ENCODE data around the gene PCSK6.

- TF ChIP-seq POLR2A (IDR thresholded peaks at IDR 0.05) (no peak), POLR2AphosphoS5 (IDR thresholded peaks at IDR 0.05) (no peak)
These were observed 10.1 kb downstream of the PCSK6 start for GRCh38 chr15:101479342-101479845.
